Hepatocyte (in vitro differentiated cells): ENCODE measurements around the gene ARHGAP10.

Source experiments
- CTCF ChIP-seq: fragments of 200-600 bp; sonication (generic); IDR thresholded peaks from 2 replicates; pipeline ENCODE4 v1.5.1; 2016; ENCODE audit warnings: antibody characterized with exemption, mild to moderate bottlenecking; ENCODE audit not compliant: poor library complexity
- EZH2 ChIP-seq: fragments of 200-600 bp; sonication (generic); IDR thresholded peaks from 2 replicates; pipeline ENCODE4 v1.6.1; 2016; ENCODE audit warnings: antibody characterized with exemption, mild to moderate bottlenecking, borderline replicate concordance
- EZH2phosphoT487 ChIP-seq: fragments of 200-600 bp; sonication (generic); IDR thresholded peaks from one replicate; pipeline ENCODE4 v1.6.1; 2018; ENCODE audit warnings: antibody characterized with exemption, mild to moderate bottlenecking, low read depth, moderate library complexity; ENCODE audit not compliant: unreplicated experiment, severe bottlenecking

GRCh38 chr4:147855571-147856009, 123.7 kb downstream of the ARHGAP10 start:
- TF ChIP-seq CTCF (no peak), EZH2 (no peak), EZH2phosphoT487 (no peak)
